ENCODE measurements around the gene SLC6A20.

Gene SLC6A20

DNA sequence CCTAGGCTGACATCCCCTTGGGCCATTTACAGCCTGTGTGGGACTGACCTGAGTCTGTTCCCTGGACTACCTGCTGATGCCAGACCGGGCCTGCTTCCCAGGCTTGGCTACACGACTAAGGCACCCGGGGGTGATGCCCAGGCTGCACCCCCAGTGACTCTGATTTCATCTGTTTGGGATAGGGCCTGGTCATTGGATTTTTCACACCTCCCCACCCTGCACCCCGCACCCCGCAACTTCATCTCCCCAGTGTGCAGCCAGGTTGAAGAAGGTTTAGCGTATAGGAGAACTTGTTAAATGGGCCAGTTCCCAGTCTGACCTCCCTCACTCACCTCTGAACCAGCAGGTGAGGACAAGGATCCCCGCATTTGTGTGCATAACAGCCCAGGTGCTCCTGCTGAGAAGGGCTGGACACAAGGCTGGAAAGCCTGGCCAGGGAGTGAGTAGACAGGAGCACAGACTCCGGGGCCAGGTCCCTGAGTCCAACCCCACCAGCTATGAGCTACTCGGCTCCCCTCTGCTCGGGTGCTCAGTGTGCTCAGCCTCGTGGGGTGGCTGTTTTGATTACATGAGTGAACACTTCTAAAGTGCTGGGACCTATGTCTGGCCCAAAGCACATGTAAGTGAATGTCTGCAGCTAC is 18.5 kb downstream of the SLC6A20 start:
- Mint-ChIP-seq H3K27me3 (peaks cover 2% of the 10 kb centered on the region), H3K4me3 (no peak overlapping the region), H3K4me1 (ENCODE audit: low read depth) (peaks cover 5% of the 10 kb centered on the region), H3K9me3 (ENCODE audit: low read depth) (no peaks in the 10 kb centered on the region), H3K27ac (no peak overlapping the region), H3K36me3 (no peaks in the 10 kb centered on the region)

DNA sequence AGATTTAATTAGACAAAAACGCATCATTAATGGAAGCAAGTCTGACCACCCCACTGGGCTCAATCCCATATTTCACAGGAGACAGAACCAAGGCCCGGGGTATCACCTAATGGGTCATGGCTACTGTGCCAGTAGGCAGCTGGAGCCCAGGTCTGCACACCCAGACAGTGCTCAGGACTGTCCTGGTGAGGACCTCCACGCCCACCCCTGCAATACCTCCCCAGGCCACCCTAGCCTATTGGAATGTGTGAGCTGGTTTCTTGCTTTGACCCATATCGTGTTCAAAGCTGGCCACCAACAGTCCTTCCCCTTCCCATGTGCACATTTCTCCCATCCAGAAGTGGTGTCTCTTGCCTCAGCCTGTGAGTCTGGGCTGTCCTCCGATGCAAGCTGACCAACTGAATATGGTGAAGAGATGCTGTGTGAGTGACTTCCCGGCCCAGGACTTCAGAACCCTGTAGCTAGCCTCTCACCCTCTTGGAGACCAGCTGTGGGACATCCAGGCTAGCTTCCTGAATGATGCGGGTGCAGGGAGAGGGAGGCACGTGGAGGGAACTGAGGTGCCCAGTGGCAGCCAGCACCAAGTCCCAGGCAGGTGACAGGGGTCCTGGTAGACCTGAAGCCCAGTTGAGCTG is 19.1 kb downstream of the SLC6A20 start:
- no peaks in the 10 kb centered on the region for H3K9me3 Mint-ChIP-seq (ENCODE audit: low read depth)
- no peak overlapping the region for H3K4me3 Mint-ChIP-seq
- H3K4me1 Mint-ChIP-seq (ENCODE audit: low read depth): peaks cover 10% of the 10 kb centered on the region
- H3K27ac Mint-ChIP-seq: no peak overlapping the region
- no peaks in the 10 kb centered on the region for H3K36me3 Mint-ChIP-seq
- peaks cover 2% of the 10 kb centered on the region for H3K27me3 Mint-ChIP-seq

DNA sequence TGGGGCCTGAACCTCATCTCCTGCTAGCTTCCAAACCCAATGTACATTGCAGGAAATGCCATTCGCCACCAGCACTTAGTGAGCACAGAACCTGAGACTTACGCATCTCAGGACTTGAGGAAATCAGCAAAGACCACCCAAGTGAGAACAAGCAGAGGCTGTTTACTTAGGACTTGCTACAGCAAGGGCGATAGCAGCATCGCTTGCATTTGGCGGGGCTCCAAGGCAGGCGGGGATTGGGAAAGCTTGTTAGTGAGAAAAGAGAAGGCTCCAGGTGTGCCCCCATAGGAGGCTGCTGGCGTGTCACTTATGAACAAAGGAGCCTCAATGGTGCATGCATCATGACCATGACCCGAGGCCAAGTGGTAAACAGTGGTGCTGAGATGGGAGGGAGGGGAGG is 19.7 kb downstream of the SLC6A20 start:
- H3K4me1 Mint-ChIP-seq (ENCODE audit: low read depth): peaks cover 14% of the 10 kb centered on the region
- H3K27ac Mint-ChIP-seq: no peak overlapping the region
- peaks cover 2% of the 10 kb centered on the region for H3K27me3 Mint-ChIP-seq
- H3K4me3 Mint-ChIP-seq: no peak overlapping the region
- H3K9me3 Mint-ChIP-seq (ENCODE audit: low read depth): no peaks in the 10 kb centered on the region
- H3K36me3 Mint-ChIP-seq: no peaks in the 10 kb centered on the region

DNA sequence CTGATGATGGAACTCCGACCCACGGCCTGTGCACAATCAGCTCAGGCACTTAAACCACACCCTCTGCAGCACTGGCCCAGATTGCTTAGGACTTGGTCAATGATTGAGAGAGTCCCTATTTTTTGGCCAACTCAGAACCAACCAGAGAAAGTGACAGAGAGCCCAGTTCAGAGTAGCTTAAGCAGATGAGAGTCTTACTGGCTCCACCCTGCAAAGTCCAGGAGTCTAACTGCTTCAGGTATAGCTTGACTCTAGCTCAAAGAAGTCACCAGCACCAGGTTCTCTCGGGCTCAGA is 20.1 kb downstream of the SLC6A20 start:
- Mint-ChIP-seq H3K4me3 (no peak overlapping the region), H3K27me3 (peaks cover 2% of the 10 kb centered on the region), H3K36me3 (no peaks in the 10 kb centered on the region), H3K9me3 (ENCODE audit: low read depth) (no peaks in the 10 kb centered on the region), H3K4me1 (ENCODE audit: low read depth) (peaks cover 15% of the 10 kb centered on the region), H3K27ac (no peak overlapping the region)

DNA sequence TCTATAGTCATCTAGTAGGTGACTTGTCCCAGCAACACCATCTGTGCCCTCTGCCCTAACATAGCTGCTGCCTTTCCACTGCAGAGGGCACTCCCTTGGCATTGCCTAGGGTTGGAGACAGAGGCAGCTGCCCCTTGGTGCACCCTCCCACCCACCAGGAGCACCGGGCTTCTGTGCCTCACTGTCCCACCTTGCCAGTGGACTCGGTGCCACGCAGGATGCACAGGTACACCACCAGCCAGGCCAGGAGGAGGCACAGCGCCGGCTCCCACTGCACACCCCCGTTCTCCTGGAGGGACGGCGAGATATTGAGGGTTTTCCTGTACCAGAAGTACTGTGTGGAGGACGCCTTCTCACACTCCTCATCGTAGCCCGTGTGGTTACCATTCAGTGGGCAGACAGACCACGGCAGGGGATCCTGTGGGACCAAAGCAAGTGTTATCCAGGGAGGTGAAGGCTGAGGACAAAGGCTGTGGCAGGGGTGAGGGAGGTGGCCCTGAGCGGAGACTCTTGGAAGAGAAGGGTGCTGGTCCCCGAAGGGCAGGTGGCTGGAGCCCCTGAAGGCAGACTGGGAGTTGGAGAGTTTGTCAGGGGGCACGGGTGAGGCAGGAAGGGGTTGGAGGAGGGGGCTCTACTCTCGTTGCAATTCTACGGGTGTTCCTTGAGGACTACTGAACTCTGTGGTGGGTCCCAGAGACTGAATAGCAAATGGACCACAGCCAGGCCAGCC is 20.6 kb downstream of the SLC6A20 start:
- no peak overlapping the region for H3K27ac Mint-ChIP-seq
- no peak overlapping the region for H3K4me3 Mint-ChIP-seq
- peaks cover 2% of the 10 kb centered on the region for H3K27me3 Mint-ChIP-seq
- no peaks in the 10 kb centered on the region for H3K9me3 Mint-ChIP-seq (ENCODE audit: low read depth)
- H3K4me1 Mint-ChIP-seq (ENCODE audit: low read depth): peaks cover 15% of the 10 kb centered on the region
- H3K36me3 Mint-ChIP-seq: no peaks in the 10 kb centered on the region

DNA sequence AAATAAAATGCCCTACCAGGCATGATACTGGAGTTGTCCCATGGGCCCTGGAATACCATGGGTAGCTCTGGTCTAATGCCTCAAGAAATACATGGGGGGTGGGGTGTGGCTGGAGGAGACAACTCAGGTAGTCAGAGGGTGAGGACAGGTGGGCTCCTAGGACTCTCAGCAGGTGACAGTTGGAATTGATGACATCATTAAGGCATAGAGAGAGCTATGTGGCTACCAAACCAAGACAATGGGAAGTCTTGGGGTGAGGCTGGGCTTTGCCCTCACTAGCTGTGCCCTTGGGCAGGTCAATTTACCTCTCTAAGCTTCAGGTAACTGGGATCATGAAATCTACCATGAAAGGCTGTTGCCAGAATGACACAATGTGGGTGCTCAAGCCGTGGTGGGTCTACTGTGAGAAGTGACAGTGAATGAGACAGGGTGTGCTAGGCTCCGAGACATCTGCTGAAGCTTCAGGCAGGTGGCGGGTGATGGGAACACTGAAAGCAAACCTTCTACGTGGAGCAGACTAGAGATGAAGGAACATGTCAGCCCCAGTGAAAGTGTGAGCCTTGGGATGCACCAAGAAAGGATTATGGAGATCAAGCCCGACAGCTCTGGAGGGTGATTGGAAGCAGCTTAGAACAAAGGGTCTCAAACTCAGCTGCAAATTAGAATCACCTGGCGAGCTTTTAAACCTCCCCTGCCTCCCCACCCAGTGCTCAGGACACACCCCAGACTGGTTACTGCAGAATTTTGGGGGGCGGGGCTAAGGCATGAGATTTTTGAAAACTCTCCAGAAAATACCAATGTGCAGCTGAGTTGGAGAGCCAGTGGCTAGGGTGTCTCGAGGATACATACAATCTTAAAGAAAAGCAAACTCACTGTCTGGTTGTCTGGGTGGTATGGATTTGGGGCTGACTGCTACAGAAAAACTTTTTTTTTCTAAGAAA is 21.5 kb downstream of the SLC6A20 start:
- Mint-ChIP-seq H3K4me1 (ENCODE audit: low read depth) (peaks cover 15% of the 10 kb centered on the region), H3K27ac (no peak overlapping the region), H3K4me3 (no peak overlapping the region), H3K27me3 (peaks cover 2% of the 10 kb centered on the region), H3K36me3 (no peaks in the 10 kb centered on the region), H3K9me3 (ENCODE audit: low read depth) (no peaks in the 10 kb centered on the region)

DNA sequence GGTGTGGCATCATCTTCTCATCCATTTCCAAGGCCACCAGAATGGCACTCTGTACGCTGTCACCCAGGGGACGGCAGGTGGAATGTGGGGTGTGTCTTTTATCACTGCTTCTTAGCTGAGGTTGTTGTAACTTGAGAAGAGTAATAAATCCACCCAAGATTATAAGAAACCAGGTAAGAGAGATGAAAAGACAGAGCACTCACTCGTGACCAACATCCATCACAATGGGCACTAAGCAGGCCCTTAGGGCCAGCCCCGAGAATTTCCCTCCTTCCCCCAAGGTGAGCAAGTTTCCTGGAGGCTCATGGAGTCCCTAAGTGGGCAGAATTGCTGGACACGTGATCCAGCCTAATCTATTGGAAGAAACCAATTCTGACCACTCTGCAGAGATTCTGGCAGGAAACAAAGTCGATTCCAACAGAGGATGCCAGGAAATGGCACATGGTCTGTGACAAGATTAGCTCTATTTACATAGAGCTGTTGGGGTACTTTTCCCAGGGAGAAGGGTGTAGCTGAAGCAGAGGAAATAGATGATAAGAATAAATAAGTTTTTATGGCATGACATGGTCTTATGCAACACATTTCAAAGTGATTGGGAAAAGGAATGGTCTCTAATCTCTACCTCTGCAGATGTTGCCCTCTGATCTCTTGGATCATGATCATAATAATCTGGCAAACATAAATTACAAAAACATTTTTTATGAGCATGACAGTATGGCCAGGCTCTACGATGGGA is 22.5 kb downstream of the SLC6A20 start:
- peaks cover 2% of the 10 kb centered on the region for H3K27me3 Mint-ChIP-seq
- no peak overlapping the region for H3K27ac Mint-ChIP-seq
- H3K36me3 Mint-ChIP-seq: no peaks in the 10 kb centered on the region
- H3K4me3 Mint-ChIP-seq: no peak overlapping the region
- no peaks in the 10 kb centered on the region for H3K9me3 Mint-ChIP-seq (ENCODE audit: low read depth)
- peaks cover 15% of the 10 kb centered on the region for H3K4me1 Mint-ChIP-seq (ENCODE audit: low read depth)

DNA sequence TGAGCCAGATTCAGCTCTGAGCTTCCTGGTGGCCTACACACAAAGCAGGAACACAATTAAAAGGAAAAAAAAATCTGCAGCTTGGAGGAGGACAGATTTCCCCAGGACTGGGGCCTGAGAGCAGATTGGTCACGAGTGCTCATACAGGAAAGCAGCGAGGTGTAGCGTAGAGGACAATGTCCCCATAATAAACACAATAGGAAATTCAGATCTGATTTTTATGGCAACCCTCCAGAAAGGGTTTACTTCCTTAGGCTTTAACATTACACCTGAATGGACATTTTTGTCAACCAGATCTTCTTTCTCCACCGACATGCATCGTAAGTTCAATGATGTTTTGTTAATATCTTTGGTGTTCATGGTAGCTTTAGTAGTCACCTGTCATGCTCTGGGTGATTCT is 23.3 kb downstream of the SLC6A20 start:
- no peaks in the 10 kb centered on the region for H3K9me3 Mint-ChIP-seq (ENCODE audit: low read depth)
- no peaks in the 10 kb centered on the region for H3K36me3 Mint-ChIP-seq
- peaks cover 2% of the 10 kb centered on the region for H3K27me3 Mint-ChIP-seq
- H3K27ac Mint-ChIP-seq: no peak overlapping the region
- no peak overlapping the region for H3K4me3 Mint-ChIP-seq
- peaks cover 15% of the 10 kb centered on the region for H3K4me1 Mint-ChIP-seq (ENCODE audit: low read depth)

DNA sequence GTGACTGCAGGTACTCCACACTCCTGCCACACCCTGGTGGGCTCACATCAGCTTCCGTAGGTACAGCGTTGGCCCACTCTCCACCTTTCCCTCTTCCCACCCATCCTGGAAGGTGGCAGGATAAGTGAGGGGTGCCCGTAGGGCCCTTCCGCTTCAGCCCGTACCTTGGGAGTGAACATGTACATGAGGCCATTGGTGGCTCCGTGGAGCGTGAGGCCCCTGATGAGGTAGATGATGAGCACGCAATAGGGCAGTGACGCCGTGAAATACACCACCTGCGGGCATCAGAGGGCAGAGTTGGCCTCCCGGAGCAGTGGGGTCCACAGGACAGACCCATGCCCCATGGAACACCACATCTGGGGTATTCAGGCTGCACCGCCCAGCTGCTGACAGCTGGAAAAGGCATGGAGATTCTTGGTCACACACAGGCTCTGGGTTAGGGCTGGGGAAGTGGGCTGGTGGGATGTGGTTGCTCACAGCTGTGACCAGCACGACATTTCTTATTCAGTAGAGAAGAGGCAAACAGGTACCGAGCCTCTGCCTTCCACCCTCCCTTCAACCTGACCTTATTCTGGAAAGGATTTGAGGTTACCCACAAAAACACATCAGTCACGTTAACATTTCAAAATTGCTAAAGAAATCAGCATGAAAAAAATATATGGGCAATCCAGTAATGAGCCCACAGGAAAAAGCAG is 23.8 kb downstream of the SLC6A20 start:
- no peak overlapping the region for H3K27ac Mint-ChIP-seq
- H3K27me3 Mint-ChIP-seq: peaks cover 3% of the 10 kb centered on the region
- no peaks in the 10 kb centered on the region for H3K36me3 Mint-ChIP-seq
- H3K9me3 Mint-ChIP-seq (ENCODE audit: low read depth): no peaks in the 10 kb centered on the region
- no peak overlapping the region for H3K4me3 Mint-ChIP-seq
- H3K4me1 Mint-ChIP-seq (ENCODE audit: low read depth): peaks cover 15% of the 10 kb centered on the region

DNA sequence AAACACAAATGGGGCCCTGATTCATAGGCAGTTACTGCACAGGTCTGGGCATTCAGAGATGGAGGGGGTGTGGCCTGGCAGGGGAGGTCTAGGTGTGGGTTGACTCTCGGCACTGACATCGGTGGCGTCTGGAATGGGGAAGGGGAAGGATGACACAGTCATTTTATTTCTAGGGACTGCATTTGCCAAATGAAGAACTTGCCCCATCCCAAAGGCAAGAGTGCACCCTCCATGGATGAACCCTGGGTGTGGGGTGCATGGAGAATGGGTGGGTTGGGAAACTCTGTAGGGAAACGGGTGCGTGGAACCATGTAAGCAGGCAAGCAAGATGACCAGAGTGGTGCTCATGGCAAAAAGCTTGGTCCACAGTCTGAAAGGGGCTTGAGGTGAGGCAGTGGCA is 24.5 kb downstream of the SLC6A20 start:
- no peaks in the 10 kb centered on the region for H3K36me3 Mint-ChIP-seq
- H3K27me3 Mint-ChIP-seq: peaks cover 3% of the 10 kb centered on the region
- H3K9me3 Mint-ChIP-seq (ENCODE audit: low read depth): no peaks in the 10 kb centered on the region
- H3K27ac Mint-ChIP-seq: no peak overlapping the region
- H3K4me1 Mint-ChIP-seq (ENCODE audit: low read depth): peaks cover 15% of the 10 kb centered on the region
- H3K4me3 Mint-ChIP-seq: no peak overlapping the region

DNA sequence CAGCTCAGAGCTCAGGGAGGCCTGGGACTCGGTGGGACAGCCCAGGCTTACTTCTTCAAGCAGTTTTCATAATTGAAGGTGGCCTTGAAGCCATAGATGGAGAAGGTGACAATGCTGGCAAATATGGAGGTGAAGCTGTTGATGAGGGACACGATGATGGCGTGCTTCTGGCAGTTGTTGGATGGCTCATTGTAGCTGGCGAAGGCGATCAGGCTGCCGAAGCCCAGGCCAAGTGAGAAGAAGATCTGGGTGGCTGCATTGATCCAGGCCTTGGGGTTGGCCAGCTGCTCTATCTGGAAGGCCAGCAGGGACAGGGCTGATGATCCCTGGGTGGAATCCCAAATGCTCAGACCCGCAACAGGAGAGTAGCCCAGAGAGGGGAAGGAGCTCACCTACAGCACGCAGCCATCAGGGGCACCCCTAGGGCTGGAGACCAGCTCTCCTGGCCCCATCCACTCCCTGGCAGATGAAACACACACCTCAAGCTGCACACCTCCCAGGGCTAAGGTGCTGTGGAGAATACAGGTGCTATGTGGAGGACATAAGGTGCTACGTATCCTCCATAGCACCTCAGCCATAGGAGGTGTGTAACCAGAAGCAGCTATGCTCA is 25.1 kb downstream of the SLC6A20 start:
- Mint-ChIP-seq H3K4me3 (no peak overlapping the region), H3K27me3 (peaks cover 3% of the 10 kb centered on the region), H3K9me3 (ENCODE audit: low read depth) (no peaks in the 10 kb centered on the region), H3K27ac (no peak overlapping the region), H3K36me3 (no peaks in the 10 kb centered on the region), H3K4me1 (ENCODE audit: low read depth) (peaks cover 15% of the 10 kb centered on the region)

DNA sequence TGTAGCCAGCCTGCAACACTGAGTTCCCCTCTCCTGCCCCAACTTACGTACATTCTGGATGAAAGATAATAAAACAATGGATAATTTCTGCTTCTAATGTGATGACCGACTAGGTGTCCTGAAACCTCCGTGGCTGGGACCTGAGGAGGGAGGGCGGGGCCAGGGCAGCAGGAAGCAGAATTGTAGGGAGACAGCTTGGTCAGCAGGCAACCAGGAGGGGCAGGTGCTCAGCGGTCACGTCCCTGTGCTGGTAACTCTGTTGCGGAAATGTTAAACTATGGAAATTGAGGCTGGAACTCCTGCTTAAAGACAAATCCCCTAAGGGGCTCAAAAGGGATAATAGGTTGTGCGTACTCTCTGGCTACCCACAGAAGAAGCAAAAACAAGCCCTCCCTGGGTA is 30.4 kb downstream of the SLC6A20 start:
- H3K27me3 Mint-ChIP-seq: peaks cover 1% of the 10 kb centered on the region
- H3K36me3 Mint-ChIP-seq: no peaks in the 10 kb centered on the region
- H3K4me1 Mint-ChIP-seq (ENCODE audit: low read depth): no peaks in the 10 kb centered on the region

DNA sequence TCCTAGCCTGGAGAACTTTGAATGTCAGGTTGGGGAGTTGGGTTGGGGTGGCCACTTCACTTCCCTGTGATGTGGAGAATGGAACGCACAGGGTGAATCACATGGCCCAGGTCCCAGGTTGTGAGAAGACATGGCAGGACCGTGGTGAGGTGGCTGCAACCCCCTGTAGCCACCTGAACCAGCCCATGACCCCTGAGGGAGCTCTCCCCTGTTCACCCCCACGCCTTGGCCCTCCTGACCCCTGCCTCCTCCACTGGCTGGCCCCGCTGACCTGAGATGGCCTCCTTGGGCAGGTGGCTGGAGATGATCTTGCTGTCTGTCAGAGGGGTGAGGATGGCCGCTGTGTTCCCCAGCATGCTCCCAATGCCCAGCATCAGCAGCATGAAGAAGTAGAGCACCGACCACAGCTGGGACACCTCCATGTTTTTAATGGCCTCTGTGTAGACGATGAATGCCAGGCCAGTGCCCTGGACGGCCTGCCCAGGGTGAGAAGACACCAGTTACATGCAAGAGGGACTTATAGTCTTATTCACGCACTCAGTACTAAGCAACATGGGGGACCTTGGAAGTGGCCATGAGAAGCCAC is 31.0 kb downstream of the SLC6A20 start:
- no peak overlapping the region for H3K27ac Mint-ChIP-seq
- no peaks in the 10 kb centered on the region for H3K4me1 Mint-ChIP-seq (ENCODE audit: low read depth)
- H3K9me3 Mint-ChIP-seq (ENCODE audit: low read depth): no peaks in the 10 kb centered on the region
- no peak overlapping the region for H3K4me3 Mint-ChIP-seq
- H3K27me3 Mint-ChIP-seq: peaks cover 1% of the 10 kb centered on the region
- no peaks in the 10 kb centered on the region for H3K36me3 Mint-ChIP-seq

More for the DNA sequence above, 30.4 kb downstream of the SLC6A20 start:
- no peak overlapping the region for H3K4me3 Mint-ChIP-seq
- H3K27ac Mint-ChIP-seq: no peak overlapping the region
- H3K9me3 Mint-ChIP-seq (ENCODE audit: low read depth): no peaks in the 10 kb centered on the region

All from activated naive CD8-positive, alpha-beta T cell (primary cell).